Fibroblast of villous mesenchyme (primary cell): ENCODE results near the gene RARB. TPM values are rescaled to one million over a fixed set of nuclear protein-coding genes. Genes with fewer than 3 reads are reported as not detected.

ENCODE experiments used
- DNase-seq: peaks from one replicate; pipeline ENCODE4 v3.0.0-alpha.2; 2010; ENCODE audit warnings: low read depth
- H3K4me3 ChIP-seq: 2 replicates; pipeline ENCODE4 v1.5.1; 2011; ENCODE audit warnings: low read depth, mild to moderate bottlenecking, low read length
- total RNA-seq: library from RNA; depleted of rRNA; stranded (reverse); fragments of >200 nt; gene quantifications from 2 replicates; pipeline ENCODE4 v1.2.3, GENCODE V29; 2012
- TF ChIP-seq, protein P1 (sequence below): IDR thresholded peaks from 2 replicates; pipeline ENCODE4 v1.5.1; 2012; ENCODE audit warnings: low read depth, mild to moderate bottlenecking, low read length; ENCODE audit not compliant: insufficient read depth

Gene RARB
- total RNA-seq, 1 donor = 21.6 TPM

DNA sequence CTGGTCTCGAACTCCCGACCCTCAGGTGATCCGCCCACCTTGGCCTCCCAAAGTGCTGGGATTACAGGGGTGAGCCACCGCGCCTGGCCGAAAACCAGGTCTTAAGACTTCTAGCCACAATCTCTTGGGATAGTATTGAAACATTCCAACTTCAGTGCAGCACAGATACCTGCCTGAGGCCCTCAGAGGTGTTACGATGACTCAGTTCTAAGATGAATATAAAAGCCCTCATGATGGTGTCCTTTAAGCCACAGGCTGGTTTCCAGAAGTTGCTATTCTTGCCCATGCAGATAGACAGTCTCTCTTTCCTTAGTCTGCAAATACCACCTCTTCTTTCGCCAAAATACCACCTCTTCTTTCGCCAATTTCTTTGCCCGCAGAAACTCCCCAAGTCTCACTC lies 69.0 kb downstream of the RARB start:
- no peak for DNase-seq
- no peak overlapping the region for H3K4me3 ChIP-seq
- TF ChIP-seq, protein P1, sequence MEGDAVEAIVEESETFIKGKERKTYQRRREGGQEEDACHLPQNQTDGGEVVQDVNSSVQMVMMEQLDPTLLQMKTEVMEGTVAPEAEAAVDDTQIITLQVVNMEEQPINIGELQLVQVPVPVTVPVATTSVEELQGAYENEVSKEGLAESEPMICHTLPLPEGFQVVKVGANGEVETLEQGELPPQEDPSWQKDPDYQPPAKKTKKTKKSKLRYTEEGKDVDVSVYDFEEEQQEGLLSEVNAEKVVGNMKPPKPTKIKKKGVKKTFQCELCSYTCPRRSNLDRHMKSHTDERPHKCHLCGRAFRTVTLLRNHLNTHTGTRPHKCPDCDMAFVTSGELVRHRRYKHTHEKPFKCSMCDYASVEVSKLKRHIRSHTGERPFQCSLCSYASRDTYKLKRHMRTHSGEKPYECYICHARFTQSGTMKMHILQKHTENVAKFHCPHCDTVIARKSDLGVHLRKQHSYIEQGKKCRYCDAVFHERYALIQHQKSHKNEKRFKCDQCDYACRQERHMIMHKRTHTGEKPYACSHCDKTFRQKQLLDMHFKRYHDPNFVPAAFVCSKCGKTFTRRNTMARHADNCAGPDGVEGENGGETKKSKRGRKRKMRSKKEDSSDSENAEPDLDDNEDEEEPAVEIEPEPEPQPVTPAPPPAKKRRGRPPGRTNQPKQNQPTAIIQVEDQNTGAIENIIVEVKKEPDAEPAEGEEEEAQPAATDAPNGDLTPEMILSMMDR = no peak

DNA sequence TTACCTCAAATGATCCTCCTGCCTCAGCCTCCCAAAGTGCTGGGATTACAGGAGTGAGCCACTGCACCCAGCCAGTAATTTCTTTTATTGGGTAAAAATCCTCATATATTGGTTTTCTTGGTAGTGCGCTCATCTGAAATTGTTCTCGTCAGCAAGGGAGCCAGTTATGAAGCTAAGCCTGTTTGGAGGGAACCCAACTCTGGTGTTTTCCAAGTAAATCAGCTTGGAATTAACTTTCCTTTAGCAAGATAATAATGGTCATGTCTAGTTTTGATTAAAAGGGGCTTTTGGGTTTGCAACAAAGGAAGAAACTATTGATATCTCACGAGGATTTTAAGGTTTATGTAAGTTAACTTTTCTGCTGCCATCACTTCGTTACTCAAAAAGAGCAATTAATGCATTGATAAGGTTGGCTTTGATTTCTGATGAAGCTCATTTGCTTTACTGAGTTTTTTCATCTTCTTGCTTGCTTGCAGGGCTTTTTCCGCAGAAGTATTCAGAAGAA lies 72.7 kb downstream of the RARB start:
- no peak for DNase-seq
- TF ChIP-seq, protein P1 = no peak
- H3K4me3 ChIP-seq = no peak overlapping the region

DNA sequence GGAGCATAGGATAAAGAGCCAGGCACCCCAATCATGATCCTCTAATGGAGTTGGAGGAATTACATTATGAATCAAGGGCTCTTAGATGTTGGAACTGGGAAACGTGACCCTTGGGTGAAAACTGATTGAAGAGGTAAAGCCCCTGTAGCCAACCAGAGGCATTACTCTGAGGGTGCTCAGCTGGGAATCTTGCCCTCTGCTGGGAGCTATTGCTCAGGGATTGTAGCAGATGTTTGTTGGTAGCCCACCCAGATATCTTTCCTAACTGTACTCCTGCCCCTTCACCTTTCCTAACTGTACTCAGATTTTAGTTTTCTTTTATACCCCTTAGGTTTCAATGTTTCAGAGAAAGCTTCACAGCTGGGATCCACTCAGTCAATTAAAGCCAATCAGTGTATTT lies 74.2 kb downstream of the RARB start:
- DNase-seq = no peak
- no peak overlapping the region for H3K4me3 ChIP-seq
- TF ChIP-seq, protein P1 = no peak

DNA sequence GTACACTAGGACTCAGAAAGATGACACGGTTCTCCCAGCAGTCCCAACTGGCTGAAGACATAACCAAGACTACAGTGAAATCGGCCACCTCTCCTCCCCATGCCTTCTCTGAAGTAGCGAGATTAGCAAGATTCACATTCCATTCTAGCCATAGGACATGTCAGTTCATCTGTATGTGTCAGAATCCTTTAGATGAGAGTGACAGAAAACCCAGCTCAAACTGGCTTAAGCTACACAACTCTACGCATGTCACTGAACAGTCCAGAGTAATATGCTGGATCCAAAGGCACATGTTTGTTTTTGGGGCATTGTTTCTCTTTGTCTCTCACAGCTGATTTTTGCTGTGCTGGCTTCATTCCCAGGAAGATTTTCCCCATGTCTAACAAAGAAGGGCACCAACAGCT lies 75.8 kb downstream of the RARB start:
- TF ChIP-seq, protein P1 = no peak
- no peak overlapping the region for H3K4me3 ChIP-seq
- no peak for DNase-seq

DNA sequence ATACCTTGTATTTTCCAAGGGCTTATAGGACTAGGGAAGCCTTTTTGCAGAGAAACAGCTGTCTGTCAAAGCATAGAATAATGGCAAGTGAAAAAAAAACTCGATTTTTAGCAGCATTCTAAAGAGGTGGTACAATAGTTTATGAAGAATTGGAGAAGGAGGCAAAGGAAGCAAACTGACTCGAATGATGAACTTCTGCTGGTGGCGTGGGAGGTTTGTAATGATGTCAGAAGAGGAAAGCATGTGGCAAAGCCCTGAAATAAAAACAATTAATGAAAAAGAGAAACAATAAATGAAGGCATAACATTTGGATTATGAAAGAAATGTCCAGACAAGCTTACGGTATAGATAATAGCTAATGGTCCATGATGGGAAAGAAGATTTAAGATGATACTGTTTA lies 77.5 kb downstream of the RARB start:
- DNase-seq = peak; percentile 11
- TF ChIP-seq, protein P1 = no peak
- no peak overlapping the region for H3K4me3 ChIP-seq

DNA sequence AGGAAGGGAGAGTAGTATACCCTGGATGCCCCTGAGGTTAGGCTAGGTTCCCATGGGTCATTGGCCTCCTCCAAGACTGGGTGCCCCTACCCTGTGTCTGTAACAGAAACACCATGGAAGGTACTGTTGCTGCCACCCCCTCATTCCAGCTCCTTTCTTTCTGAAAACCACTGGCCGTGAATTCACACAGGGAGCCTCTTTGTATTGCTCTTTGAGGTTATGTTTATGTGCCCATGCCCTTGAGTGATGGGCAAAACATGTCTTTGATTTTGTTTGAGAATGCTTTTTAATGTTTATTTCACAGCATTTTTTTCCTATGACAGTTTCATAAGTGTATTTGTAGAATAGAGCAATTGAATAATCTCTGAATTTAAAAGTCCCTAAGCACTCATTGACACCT lies 79.7 kb downstream of the RARB start:
- DNase-seq = no peak
- TF ChIP-seq, protein P1 = no peak
- no peak overlapping the region for H3K4me3 ChIP-seq

DNA sequence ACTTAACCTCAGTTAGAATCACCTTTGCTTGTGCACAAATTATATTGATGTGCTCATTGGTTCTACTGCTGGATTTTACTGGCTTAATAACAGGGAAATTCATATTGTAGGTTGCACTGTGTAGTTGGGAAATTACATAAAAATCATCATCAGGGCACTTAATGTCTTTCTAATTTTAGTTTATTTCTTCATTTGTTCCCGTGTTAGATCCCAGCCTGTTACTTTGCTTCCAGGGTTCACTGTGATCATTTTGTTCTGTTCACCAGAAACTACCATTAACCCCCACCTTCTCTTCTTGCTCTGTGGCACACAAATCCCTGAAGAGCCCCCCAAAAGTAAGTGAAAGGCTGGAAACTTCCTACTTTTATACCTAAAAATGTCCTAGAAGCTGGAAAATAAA lies 80.4 kb downstream of the RARB start:
- H3K4me3 ChIP-seq = no peak overlapping the region
- DNase-seq = no peak
- TF ChIP-seq, protein P1 = no peak
